Astrocyte of the spinal cord (primary cell): ENCODE results near the gene MAP3K4.

ENCODE experiments used
- DNase-seq: peaks from one replicate; pipeline ENCODE4 v3.0.0; 2011; ENCODE audit warnings: low read depth, low spot score
- H3K4me3 ChIP-seq: 2 replicates; pipeline ENCODE4 v1.5.1; 2011; ENCODE audit warnings: low read depth, mild to moderate bottlenecking, low read length, moderate library complexity
- in situ Hi-C: cut with HindIII; loops from 2 replicates; pipeline ENCODE4 v1.10.0; 2017; ENCODE audit warnings: low sequenced_read_pairs
- TF ChIP-seq, protein P1 (sequence below): IDR thresholded peaks from 2 replicates; pipeline ENCODE4 v1.5.1; 2012; ENCODE audit warnings: low read depth, mild to moderate bottlenecking, low read length, inconsistent platforms

MAP3K4 gene

DNA sequence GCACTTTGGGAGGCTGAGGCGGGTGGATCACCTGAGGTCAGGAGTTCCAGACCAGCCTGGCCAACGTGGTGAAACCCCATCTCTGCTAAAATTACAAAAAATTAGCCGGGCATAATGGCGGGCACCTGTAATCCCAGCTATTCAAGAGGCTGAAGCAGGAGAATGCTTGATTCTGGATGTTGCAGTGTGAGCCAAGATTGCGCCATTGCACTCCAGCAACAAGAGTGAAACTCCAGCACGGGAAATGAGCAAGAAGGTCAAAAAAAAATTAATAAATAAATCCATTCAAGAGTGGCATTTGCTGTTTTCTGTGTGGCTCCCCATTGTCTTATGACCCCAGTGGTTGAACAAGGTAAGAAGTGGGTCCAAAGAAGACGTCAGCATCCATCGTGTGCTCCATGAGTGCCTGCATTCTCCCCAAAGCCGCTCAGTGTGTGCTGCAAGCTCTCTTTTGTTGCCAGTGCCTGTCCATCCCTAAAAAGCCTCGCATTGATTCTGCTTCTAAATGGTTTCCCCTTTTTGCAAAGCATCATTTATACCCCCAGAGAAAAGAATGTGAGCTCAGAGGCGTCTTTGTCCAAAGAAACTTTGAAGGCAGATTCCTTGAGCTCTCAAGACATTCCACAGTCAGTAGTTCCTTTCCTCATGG lies 38.8 kb upstream of the MAP3K4 start:
- in situ Hi-C loops = no loop called here
- no peak for DNase-seq
- TF ChIP-seq, protein P1, sequence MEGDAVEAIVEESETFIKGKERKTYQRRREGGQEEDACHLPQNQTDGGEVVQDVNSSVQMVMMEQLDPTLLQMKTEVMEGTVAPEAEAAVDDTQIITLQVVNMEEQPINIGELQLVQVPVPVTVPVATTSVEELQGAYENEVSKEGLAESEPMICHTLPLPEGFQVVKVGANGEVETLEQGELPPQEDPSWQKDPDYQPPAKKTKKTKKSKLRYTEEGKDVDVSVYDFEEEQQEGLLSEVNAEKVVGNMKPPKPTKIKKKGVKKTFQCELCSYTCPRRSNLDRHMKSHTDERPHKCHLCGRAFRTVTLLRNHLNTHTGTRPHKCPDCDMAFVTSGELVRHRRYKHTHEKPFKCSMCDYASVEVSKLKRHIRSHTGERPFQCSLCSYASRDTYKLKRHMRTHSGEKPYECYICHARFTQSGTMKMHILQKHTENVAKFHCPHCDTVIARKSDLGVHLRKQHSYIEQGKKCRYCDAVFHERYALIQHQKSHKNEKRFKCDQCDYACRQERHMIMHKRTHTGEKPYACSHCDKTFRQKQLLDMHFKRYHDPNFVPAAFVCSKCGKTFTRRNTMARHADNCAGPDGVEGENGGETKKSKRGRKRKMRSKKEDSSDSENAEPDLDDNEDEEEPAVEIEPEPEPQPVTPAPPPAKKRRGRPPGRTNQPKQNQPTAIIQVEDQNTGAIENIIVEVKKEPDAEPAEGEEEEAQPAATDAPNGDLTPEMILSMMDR = no peak
- no peak overlapping the region for H3K4me3 ChIP-seq

DNA sequence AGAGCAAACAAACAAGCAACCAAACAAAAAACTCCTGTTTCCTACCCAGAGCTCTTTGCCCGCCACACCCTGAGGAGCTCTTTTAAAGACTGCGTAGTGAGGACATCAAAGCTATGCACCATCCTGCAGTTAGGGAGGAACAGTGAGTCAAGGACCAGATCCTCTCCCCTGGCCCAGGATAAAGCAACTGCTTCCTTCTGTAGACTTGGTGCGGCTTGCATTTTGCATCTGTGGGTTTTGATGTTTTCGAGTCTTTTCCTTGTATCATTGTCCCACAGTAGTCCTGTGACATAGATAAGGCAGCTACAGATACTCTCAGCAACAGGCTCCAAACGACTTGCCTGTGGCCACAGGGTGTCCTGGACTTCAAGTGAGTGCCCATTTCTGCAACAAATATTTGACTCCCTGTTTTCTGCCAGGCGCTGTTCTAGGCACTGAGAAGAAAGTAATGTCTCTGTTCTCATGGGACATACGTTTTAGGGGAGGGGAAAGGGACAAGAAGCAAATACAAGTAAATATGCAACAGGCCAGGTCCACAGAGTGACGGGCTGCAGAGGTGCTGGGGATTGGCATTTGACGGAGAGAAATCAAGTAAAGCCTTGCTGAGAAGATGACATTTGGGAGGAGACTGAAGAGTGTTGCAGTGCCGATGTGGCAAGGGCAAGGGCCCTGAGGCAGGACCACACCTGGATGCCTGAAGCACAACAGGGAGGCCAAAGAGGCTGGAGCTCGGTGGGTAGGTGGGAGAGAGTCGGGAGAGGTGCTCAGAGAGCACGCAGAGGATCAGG lies 35.9 kb upstream of the MAP3K4 start:
- no peak overlapping the region for H3K4me3 ChIP-seq
- DNase-seq = no peak
- TF ChIP-seq, protein P1 = no peak
- in situ Hi-C loops = no loop called here

DNA sequence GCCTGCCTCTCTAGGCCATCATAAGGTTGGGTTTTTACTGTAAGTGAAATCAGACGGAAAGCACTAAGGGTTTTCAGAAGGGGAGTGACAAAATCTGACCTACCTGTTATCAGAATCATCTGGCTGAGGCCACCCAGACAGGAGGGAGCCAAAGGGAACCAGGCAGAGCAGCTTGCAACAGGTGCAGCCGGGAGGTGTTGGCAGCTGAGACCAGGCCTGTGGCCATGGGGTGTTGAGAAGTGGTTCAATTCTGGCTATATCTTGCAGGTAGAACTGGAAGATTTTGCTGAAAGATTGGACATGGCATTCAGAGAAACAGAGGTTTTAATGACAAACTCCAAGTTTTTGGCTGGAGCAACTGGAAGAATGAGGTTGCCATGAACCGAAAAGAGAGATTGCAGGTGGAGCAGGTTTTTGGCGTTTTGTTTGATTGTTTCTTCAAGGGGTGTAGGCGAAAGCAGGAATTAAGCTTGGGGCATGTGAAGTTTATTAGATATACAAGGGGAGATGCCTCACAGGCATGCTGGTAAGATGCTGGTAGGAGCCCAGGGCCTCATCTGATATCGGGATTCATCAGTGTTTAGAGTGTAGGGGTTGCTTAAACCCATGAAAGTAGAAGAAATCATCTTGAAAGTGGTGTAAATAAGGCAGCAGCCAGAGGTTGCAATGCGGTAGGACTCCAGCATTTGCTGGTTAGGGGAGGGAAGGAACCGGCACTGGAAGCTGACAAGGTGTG lies 35.1 kb upstream of the MAP3K4 start:
- no peak overlapping the region for H3K4me3 ChIP-seq
- in situ Hi-C loops = no loop called here
- DNase-seq = no peak
- TF ChIP-seq, protein P1 = no peak

DNA sequence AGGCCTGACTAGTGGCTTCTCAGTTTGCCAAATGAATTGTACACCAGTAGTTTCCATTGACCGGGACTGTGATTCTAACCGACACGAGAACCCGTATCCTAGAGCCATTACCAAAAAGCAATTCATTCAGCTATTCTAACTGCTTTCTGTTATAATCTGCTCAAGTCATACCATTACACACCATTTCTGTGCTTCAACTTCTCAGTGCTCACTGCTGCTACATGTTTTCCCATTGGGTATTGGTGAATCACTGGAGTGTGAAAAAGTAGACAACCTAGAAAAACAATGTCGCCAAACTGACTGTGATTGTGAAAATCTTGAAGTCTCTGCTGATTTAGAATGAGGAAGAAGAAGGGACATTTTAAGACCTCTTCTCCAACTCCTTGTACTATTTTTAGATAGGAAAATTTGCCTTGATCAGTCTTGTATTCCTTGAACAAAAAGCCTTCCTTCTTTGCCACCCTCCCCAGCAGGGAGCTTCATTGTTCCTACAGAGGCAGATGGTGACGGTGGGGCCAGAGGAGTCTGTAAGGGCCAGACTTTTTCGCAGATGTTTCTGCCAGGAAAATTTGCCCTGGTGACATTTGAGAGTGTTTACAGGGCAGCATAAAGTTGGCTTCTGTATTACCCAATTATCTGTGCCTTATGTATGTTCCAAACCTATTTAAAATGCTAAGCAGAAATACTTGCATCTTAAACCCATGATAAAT lies 31.7 kb upstream of the MAP3K4 start:
- no peak overlapping the region for H3K4me3 ChIP-seq
- in situ Hi-C loops = no loop called here
- TF ChIP-seq, protein P1 = no peak
- no peak for DNase-seq

DNA sequence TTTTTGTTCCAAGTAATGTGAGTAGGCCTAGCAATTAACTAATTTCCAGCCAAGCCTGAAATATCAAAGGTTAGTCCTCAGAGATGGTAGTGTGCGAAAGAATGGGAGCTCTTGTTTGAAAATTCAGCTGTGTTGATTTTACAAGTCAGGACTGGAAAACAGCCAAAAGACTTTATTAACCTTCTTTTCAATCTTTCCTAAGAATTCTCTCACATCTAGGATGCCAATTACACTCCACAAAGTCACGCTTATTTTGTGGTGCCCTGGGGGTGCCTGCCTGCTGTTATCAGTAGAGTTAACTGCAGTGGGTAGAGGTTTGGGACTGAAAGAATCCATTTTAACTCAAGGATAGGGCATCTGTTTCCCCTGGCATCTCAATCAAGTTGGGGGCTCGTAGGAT lies 30.7 kb upstream of the MAP3K4 start:
- H3K4me3 ChIP-seq = no peak overlapping the region
- DNase-seq = no peak
- TF ChIP-seq, protein P1 = no peak
- in situ Hi-C loops = no loop called here
